ENCODE results near the gene TMEM61. TPM values are rescaled to one million over a fixed set of nuclear protein-coding genes. Genes with fewer than 3 reads are reported as not detected.
"Not testable (repeated sequence)": the region's sequence is repeated elsewhere in the genome, so short reads cannot be mapped to it uniquely, and the experiment has no call there.

Gene TMEM61
- 1 to 10 TPM; 3.1 to 4.6 (median 4.4) TPM for total RNA-seq

DNA sequence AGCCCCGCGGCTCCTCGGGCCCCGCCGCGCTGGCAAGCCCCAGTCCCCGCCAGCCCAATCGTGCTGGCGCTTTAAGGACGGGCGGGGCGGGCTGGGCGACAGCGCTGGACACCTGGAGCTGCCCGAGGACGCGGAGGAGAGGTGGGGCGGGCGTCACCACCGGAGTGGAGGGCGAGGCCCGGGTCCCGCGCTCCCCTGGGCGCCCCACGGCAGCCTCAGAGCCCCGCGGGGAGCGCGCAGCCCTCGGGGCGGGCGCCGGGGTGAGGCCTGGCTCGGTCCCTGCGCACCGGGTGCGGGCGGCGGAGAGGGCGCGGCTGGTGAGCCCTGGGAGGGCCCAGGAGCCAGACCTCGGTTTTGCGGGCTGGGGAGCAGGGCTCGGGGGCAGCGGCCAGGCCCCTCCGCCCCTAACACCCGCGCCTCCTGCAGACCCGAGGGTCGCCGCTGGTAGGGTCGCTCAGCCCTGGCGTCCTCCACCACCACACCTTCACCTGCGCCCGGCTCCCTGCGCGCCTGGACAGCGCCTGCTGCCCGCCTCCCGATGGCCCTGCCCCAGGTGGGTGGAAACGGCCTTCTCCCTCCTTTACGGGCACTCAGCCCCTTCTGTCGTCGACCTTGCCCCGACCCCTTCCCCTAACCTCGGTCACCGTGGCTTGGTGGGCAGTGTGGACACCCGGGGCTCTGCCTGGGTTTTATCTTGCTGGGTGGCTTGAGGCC, at the start of gene TMEM61:
TMEM61 (plus strand) TSS at position 101 of the 714 bp plus-strand sequence; CDS start at position 539, 438 bp downstream.
- H3K4me3 ChIP-seq (ENCODE audit: low read depth, poor library complexity, severe bottlenecking) = no peak within 1 kb of the TSS
- intact Hi-C loops (cut with DNase I; ENCODE audit: low total_unique reads) = no loop called here
- 9 to 11% methylated on average over 33 to 44 of the region's 69 CpGs for WGBS, 2 donors
- TF ChIP-seq, protein P1, sequence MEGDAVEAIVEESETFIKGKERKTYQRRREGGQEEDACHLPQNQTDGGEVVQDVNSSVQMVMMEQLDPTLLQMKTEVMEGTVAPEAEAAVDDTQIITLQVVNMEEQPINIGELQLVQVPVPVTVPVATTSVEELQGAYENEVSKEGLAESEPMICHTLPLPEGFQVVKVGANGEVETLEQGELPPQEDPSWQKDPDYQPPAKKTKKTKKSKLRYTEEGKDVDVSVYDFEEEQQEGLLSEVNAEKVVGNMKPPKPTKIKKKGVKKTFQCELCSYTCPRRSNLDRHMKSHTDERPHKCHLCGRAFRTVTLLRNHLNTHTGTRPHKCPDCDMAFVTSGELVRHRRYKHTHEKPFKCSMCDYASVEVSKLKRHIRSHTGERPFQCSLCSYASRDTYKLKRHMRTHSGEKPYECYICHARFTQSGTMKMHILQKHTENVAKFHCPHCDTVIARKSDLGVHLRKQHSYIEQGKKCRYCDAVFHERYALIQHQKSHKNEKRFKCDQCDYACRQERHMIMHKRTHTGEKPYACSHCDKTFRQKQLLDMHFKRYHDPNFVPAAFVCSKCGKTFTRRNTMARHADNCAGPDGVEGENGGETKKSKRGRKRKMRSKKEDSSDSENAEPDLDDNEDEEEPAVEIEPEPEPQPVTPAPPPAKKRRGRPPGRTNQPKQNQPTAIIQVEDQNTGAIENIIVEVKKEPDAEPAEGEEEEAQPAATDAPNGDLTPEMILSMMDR (IDR thresholded peaks at IDR 0.05) = no peak
- no peak for TF ChIP-seq POLR2A (IDR thresholded peaks at IDR 0.05)
- peak in 1 of 2 donors; percentile 75 for DNase-seq (ENCODE audit: low spot score in 2 of 2)

GRCh38 chr1:54931275-54931840, 49.1 kb upstream of the TMEM61 start:
- no peak for DNase-seq (ENCODE audit: low spot score in 2 of 2)
- 56 to 68% methylated on average over 1 of the region's 1 CpG for WGBS, 2 donors
- H3K4me3 ChIP-seq (ENCODE audit: low read depth, poor library complexity, severe bottlenecking) = no peak overlapping the region
- no peak for TF ChIP-seq POLR2A (IDR thresholded peaks at IDR 0.05)
- TF ChIP-seq, protein P1 (IDR thresholded peaks at IDR 0.05) = no peak
- intact Hi-C loops (cut with DNase I; ENCODE audit: low total_unique reads) = no loop called here

DNA sequence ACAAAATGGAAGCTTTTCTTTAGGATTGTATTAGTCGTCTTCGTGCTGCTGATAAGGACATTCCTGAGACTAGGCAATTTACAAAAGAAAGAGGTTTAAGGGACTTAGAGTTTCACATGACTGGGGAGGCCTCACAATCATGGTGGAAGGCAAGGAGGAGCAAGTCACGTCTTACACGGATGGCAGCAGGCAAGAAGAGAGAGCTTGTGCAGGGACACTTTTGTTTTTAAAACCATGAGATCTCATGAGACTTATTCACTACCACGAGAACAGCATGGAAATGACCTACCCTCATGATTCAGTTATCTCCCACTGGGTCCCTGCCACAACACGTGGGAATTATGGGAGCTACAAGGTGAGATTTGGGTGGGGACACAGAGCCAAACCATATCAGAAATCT, 46.3 kb upstream of the TMEM61 start:
- H3K4me3 ChIP-seq (ENCODE audit: low read depth, poor library complexity, severe bottlenecking); intact Hi-C loops (cut with DNase I; ENCODE audit: low total_unique reads); DNase-seq (ENCODE audit: low spot score in 2 of 2): not testable (repeated sequence)
- WGBS, 2 donors = 93 to 94% methylated on average over 6 of the region's 6 CpGs

DNA sequence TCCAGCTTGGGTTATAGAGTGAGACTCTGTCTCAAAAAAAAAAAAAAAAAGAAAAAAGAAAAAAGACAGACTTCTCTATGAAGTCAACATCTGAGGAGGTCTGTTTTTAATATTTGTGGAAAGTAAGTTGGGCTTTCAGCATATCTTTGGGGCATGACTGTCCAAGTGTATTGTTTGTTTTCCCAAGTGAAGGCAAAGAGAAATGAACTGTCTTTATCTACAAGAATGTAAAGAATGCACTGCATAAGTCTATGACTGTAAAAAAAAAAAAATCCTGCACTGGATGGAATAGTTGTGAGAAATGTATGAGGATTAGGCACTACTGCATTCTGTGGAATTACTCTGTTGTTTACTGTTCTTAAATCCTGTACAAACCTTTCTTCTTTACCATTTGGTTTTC, 45.6 kb upstream of the TMEM61 start:
- no peak for DNase-seq (ENCODE audit: low spot score in 2 of 2)
- no peak overlapping the region for H3K4me3 ChIP-seq (ENCODE audit: low read depth, poor library complexity, severe bottlenecking)
- intact Hi-C loops (cut with DNase I; ENCODE audit: low total_unique reads) = no loop called here
- no peak for TF ChIP-seq POLR2A (IDR thresholded peaks at IDR 0.05)
- TF ChIP-seq, protein P1 (IDR thresholded peaks at IDR 0.05) = no peak

DNA sequence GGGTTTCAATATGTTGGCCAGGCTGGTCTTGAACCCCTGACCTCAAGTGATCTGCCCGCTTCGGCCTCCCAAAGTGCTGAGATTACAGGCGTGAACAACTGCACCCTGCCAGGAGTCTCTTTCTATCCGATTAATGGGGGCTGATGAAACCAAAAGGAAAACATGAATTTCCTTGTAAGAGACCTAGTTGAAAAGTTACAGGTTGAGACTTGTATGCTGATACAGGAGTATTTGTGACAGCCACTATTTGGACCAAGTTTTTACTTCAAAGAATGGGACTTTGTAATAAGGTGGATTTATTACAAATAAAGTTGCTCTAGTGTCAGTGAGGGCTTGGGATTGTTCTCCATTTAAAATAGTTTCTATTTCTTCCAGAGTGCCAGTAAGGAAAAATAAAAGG, 43.6 kb upstream of the TMEM61 start:
- no peak for DNase-seq (ENCODE audit: low spot score in 2 of 2)
- intact Hi-C loops (cut with DNase I; ENCODE audit: low total_unique reads) = no loop called here
- H3K4me3 ChIP-seq (ENCODE audit: low read depth, poor library complexity, severe bottlenecking) = no peak overlapping the region
- WGBS, 2 donors = 68 to 70% methylated on average over 4 of the region's 4 CpGs
- TF ChIP-seq, protein P1 (IDR thresholded peaks at IDR 0.05) = no peak
- no peak for TF ChIP-seq POLR2A (IDR thresholded peaks at IDR 0.05)

DNA sequence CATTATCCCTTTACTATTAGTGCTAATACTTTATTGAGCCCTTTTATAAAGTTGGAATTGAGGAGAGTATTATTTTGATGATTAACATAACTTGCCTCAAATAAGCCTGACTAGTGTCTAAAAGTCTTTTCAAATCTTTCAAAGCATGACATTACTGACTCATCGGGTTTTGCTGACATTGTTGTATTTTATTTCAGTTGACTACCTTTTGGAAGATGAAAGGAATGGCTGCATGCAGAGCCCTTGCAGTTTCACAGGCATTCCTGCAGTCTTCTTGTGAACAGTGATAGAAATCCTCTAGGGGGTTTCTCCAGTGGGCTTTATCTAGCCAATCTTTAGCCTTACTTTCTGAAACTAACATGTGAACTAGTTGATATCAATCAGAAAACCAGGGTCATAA, 43.0 kb upstream of the TMEM61 start:
- H3K4me3 ChIP-seq (ENCODE audit: low read depth, poor library complexity, severe bottlenecking) = no peak overlapping the region
- no peak for DNase-seq (ENCODE audit: low spot score in 2 of 2)
- 29% methylated on average over 1 of the region's 1 CpG for WGBS, 2 donors
- intact Hi-C loops (cut with DNase I; ENCODE audit: low total_unique reads) = no loop called here
- TF ChIP-seq POLR2A (IDR thresholded peaks at IDR 0.05) = no peak
- TF ChIP-seq, protein P1 (IDR thresholded peaks at IDR 0.05) = no peak

DNA sequence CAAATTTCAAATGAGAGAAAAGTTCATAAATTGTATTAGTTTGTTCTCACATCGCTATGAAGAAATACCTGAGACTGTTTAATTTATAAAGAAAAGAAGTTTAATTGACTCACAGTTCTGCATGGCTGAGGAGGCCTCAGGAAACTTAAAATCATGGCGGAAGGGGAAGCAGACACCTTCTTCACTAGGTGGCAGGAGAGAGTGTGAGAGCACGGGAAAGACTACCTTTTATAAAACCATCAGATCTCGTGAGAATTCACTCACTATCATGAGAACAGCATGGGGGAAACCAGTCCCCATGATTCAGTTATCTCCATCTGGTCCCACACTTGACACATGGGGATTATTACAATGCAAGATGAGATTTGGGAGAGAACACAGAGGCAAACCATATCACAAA, 41.5 kb upstream of the TMEM61 start:
- intact Hi-C loops (cut with DNase I; ENCODE audit: low total_unique reads); H3K4me3 ChIP-seq (ENCODE audit: low read depth, poor library complexity, severe bottlenecking); DNase-seq (ENCODE audit: low spot score in 2 of 2): not testable (repeated sequence)
- 77 to 83% methylated on average over 4 of the region's 4 CpGs for WGBS, 2 donors

Measured in lower leg skin (tissue), 4 donors.